SK-N-SH (cell line): ENCODE results near the gene CCDC74B. TPM values are rescaled to one million over a fixed set of nuclear protein-coding genes. Genes with fewer than 3 reads are reported as not detected.
"Not testable (repeated sequence)": the region's sequence is repeated elsewhere in the genome, so short reads cannot be mapped to it uniquely, and the experiment has no call there.

ENCODE experiments used
- CTCF ChIA-PET: fragments of 300-600, 350-600 bp; formaldehyde crosslinking; extraction: SDS; loops from one replicate; lab custom pipeline; 2021; lab: Yijun Ruan, JAX
- POLR2A ChIA-PET: fragments of 350-600 bp; sonication (Branson Sonifier 250); formaldehyde crosslinking; extraction: SDS; loops from one replicate; lab custom pipeline; 2020; ENCODE audit warnings: antibody characterized with exemption, inconsistent platforms; lab: Yijun Ruan, JAX
- DNase-seq: peaks from one replicate; pipeline ENCODE4 v3.0.0; 2012
- H2AFZ ChIP-seq: fragments of 200-600 bp; sonication (generic); 2 replicates; pipeline ENCODE4 v1.8.1; 2016; ENCODE audit warnings: antibody characterized with exemption, mild to moderate bottlenecking, low read depth
- H3F3A ChIP-seq: fragments of 200-600 bp; sonication (generic); replicated peaks from 2 replicates; pipeline ENCODE3; 2016; ENCODE audit warnings: antibody characterized with exemption, mild to moderate bottlenecking; ENCODE audit not compliant: insufficient read depth
- H3K27ac ChIP-seq, 2 experiments: fragments of 200-500 bp in 1 of 2; fragments of 200-600 bp in 1 of 2; sonication (Bioruptor generic) in 1 of 2; sonication (generic), shearing (Covaris generic) in 1 of 2; 2 replicates each; pipeline versions ENCODE4 v1.5.1 to v1.6.1; 2014 to 2016; ENCODE audit warnings: low read depth in 2 of 2, inconsistent platforms in 1 of 2, low read length in 1 of 2, mild to moderate bottlenecking in 1 of 2, mixed read lengths in 1 of 2
- H3K27me3 ChIP-seq: fragments of 200-600 bp; sonication (generic), shearing (Covaris generic); 2 replicates; pipeline ENCODE4 v1.6.1; 2016; ENCODE audit warnings: mixed run types; ENCODE audit not compliant: insufficient read depth
- H3K36me3 ChIP-seq, 2 experiments: fragments of 200-500 bp in 1 of 2; fragments of 200-600 bp in 1 of 2; sonication (Bioruptor generic) in 1 of 2; sonication (generic) in 1 of 2; replicated peaks in 1 of 2; 2 replicates each; pipeline versions ENCODE3 to v1.5.1; 2014 to 2016; ENCODE audit warnings: low read length in 1 of 2, mild to moderate bottlenecking in 1 of 2; ENCODE audit not compliant: insufficient read depth in 2 of 2, control insufficient read depth in 1 of 2
- H3K4me1 ChIP-seq, 2 experiments: fragments of 200-500 bp in 1 of 2; fragments of 200-600 bp in 1 of 2; sonication (Bioruptor generic) in 1 of 2; sonication (generic), shearing (Covaris generic) in 1 of 2; 2 replicates each; pipeline versions ENCODE4 v1.5.1 to v1.6.1; 2014 to 2016; ENCODE audit warnings: low read depth in 1 of 2, low read length in 1 of 2, mixed run types in 1 of 2; ENCODE audit not compliant: insufficient read depth in 2 of 2, control insufficient read depth in 1 of 2
- H3K4me2 ChIP-seq: fragments of 200-600 bp; sonication (generic), shearing (Covaris generic); 2 replicates; pipeline ENCODE4 v1.6.1; 2017; ENCODE audit warnings: mixed run types
- H3K4me3 ChIP-seq, 2 experiments: fragments of 200-500 bp in 1 of 2; fragments of 200-600 bp in 1 of 2; sonication (Bioruptor generic) in 1 of 2; sonication (generic), shearing (Covaris generic) in 1 of 2; 2 replicates each; pipeline versions ENCODE4 v1.5.1 to v1.8.1; 2014 to 2016; ENCODE audit warnings: low read depth in 2 of 2, inconsistent platforms in 1 of 2, low read length in 1 of 2, mild to moderate bottlenecking in 1 of 2, mixed read lengths in 1 of 2, moderate library complexity in 1 of 2
- H3K79me2 ChIP-seq: fragments of 200-600 bp; sonication (generic); 2 replicates; pipeline ENCODE4 v1.8.1; 2017; ENCODE audit warnings: mild to moderate bottlenecking; ENCODE audit not compliant: insufficient read depth
- H3K9ac ChIP-seq: fragments of 200-600 bp; sonication (generic); 2 replicates; pipeline ENCODE4 v1.6.1; 2017; ENCODE audit warnings: mixed run types
- H3K9me2 ChIP-seq: fragments of 200-600 bp; sonication (generic); 2 replicates; pipeline ENCODE4 v1.6.1; 2017; ENCODE audit warnings: mixed run types
- H3K9me3 ChIP-seq: fragments of 200-600 bp; sonication (generic); 2 replicates; pipeline ENCODE4 v1.6.1; 2017; ENCODE audit warnings: mixed run types, mild to moderate bottlenecking, moderate library complexity
- H4K20me1 ChIP-seq: fragments of 200-600 bp; sonication (generic); 2 replicates; pipeline ENCODE4 v1.6.1; 2017; ENCODE audit warnings: mild to moderate bottlenecking, mixed run types; ENCODE audit not compliant: insufficient read depth
- EZH2phosphoT487 ChIP-seq: fragments of 200-600 bp; sonication (generic); IDR thresholded peaks from 2 replicates; pipeline ENCODE4 v1.6.1; 2017; ENCODE audit warnings: low read depth, mixed run types, mild to moderate bottlenecking, antibody characterized with exemption, moderate library complexity, borderline replicate concordance
- FOSL2 ChIP-seq: IDR thresholded peaks from 2 replicates; pipeline ENCODE4 v1.4.0; 2012; ENCODE audit warnings: low read depth, mild to moderate bottlenecking, moderate library complexity, borderline replicate concordance
- FOXJ3 ChIP-seq: sonication (generic); formaldehyde crosslinking; IDR thresholded peaks from 2 replicates; pipeline ENCODE4 v1.5.1; 2020; ENCODE audit warnings: mild to moderate bottlenecking, missing genetic modification reagents
- FOXM1 ChIP-seq: IDR thresholded peaks from 2 replicates; pipeline ENCODE4 v1.4.0; 2012; ENCODE audit warnings: low read depth, mild to moderate bottlenecking
- GABPA ChIP-seq: IDR thresholded peaks from 2 replicates; pipeline ENCODE4 v1.4.0; 2012; ENCODE audit warnings: low read depth, mild to moderate bottlenecking
- SMC3 ChIP-seq: IDR thresholded peaks from 2 replicates; pipeline ENCODE4 v1.6.1; 2012; ENCODE audit warnings: low read depth, low read length, improper control_type of control experiment
- USF2 ChIP-seq: fragments of 150-350 bp; IDR thresholded peaks from 2 replicates; pipeline ENCODE4 v1.6.1; 2017; ENCODE audit warnings: antibody characterized with exemption, low read length, low read depth, borderline replicate concordance
- WGBS: methylation state at CpG from one replicate; pipeline ENCODE4 v1.1.6; 2017; ENCODE audit warnings: low lambda C conversion rate; 5-methylcytosine and 5-hydroxymethylcytosine counted together
- polyA plus RNA-seq, 3 experiments: library from polyadenylated mRNA; depleted of rRNA; stranded (reverse); fragments of >200 nt; gene quantifications; 2 replicates each; pipeline ENCODE4 v1.2.3, GENCODE V29; 2012

CCDC74B gene
- polyA plus RNA-seq, 1 of the 3 experiments (the other 2 are of a cell fraction) = 14.5 TPM

GRCh38 chr2:130135692-130136541, 9.0 kb downstream of the CCDC74B start:
- ChIA-PET CTCF (interaction anchor here (0.8 kb wide), 1 partner anchor 199 kb away, joined by 3 read pairs; no protein-coding TSS in a partner anchor), POLR2A (no interaction called here)
- H3K9me2 ChIP-seq = no peaks in the 10 kb centered on the region
- H3K4me3 ChIP-seq = no peak overlapping the region
- H3K9ac ChIP-seq = no peak overlapping the region
- H3K9me3 ChIP-seq = no peaks in the 10 kb centered on the region
- no peaks in the 10 kb centered on the region for H4K20me1 ChIP-seq
- H3K36me3 ChIP-seq = no peaks in the 10 kb centered on the region
- peaks cover 0 to 29% of the 10 kb centered on the region in 2 experiments; a peak in 1 of 4 replicates for H3K4me1 ChIP-seq
- no peaks in the 10 kb centered on the region for H3K27me3 ChIP-seq
- 100% methylated on average over 7 of the region's 15 CpGs for WGBS
- H3F3A ChIP-seq = no peaks in the 10 kb centered on the region
- TF ChIP-seq SMC3 = no peak
- no peak for TF ChIP-seq FOXJ3 (CRISPR knock-in tag)
- TF ChIP-seq USF2 = no peak
- no peak for TF ChIP-seq EZH2phosphoT487
- no peak for TF ChIP-seq GABPA
- no peak for TF ChIP-seq FOSL2
- TF ChIP-seq FOXM1 = no peak
- DNase-seq = no peak
- H3K79me2 ChIP-seq = no peaks in the 10 kb centered on the region
- no peak overlapping the region; a peak in 1 of 4 replicates for H3K27ac ChIP-seq
- no peak overlapping the region for H3K4me2 ChIP-seq
- H2AFZ ChIP-seq = no peak overlapping the region

GRCh38 chr2:130129120-130129829, 15.6 kb downstream of the CCDC74B start, which contains the start of gene POTEF:
Gene POTEF (minus strand): TSS chr2:130129222. CDS start chr2:130120515, 8,707 bp downstream.
- POLR2A ChIA-PET, H4K20me1 ChIP-seq, H3K4me2 ChIP-seq, H3F3A ChIP-seq, H3K9me3 ChIP-seq, H3K79me2 ChIP-seq, H3K27ac ChIP-seq, H3K36me3 ChIP-seq, CTCF ChIA-PET, H3K9ac ChIP-seq, H3K27me3 ChIP-seq, H3K9me2 ChIP-seq, H2AFZ ChIP-seq, H3K4me3 ChIP-seq, H3K4me1 ChIP-seq, DNase-seq: not testable (repeated sequence)
- WGBS = 88% methylated on average over 24 of the region's 29 CpGs

GRCh38 chr2:130128464-130128863, 16.4 kb downstream of the CCDC74B start:
- WGBS = 75% methylated on average over 11 of the region's 14 CpGs
- CTCF ChIA-PET, H3F3A ChIP-seq, H2AFZ ChIP-seq, H3K9ac ChIP-seq, H3K27me3 ChIP-seq, H3K4me3 ChIP-seq, H3K4me1 ChIP-seq, H3K4me2 ChIP-seq, H4K20me1 ChIP-seq, H3K79me2 ChIP-seq, H3K27ac ChIP-seq, DNase-seq, H3K36me3 ChIP-seq, H3K9me3 ChIP-seq, H3K9me2 ChIP-seq, POLR2A ChIA-PET: not testable (repeated sequence)

- H3K9ac ChIP-seq, H3K27me3 ChIP-seq, DNase-seq, H4K20me1 ChIP-seq, H3K4me2 ChIP-seq, CTCF ChIA-PET, H3K4me3 ChIP-seq, H3K27ac ChIP-seq, H2AFZ ChIP-seq, H3K36me3 ChIP-seq, POLR2A ChIA-PET, H3K4me1 ChIP-seq, H3K79me2 ChIP-seq, H3K9me2 ChIP-seq, H3K9me3 ChIP-seq, H3F3A ChIP-seq: not testable (repeated sequence)
- WGBS = no CpG with 5 or more reads among the region's 9 CpGs
Measured at GRCh38 chr2:130127726-130128125, 17.2 kb downstream of the CCDC74B start.

- H3K79me2 ChIP-seq, H2AFZ ChIP-seq, H3K9me3 ChIP-seq, DNase-seq, POLR2A ChIA-PET, H3K4me1 ChIP-seq, H4K20me1 ChIP-seq, H3K27me3 ChIP-seq, H3K9ac ChIP-seq, H3K9me2 ChIP-seq, H3K4me3 ChIP-seq, H3K27ac ChIP-seq, H3F3A ChIP-seq, H3K36me3 ChIP-seq, CTCF ChIA-PET, H3K4me2 ChIP-seq: not testable (repeated sequence)
- 96% methylated on average over 25 of the region's 45 CpGs for WGBS
Measured at GRCh38 chr2:130120924-130121323, 24.0 kb downstream of the CCDC74B start.
